Gastroesophageal sphincter (tissue), 3 donors: ENCODE results near the gene ZNF778.

Source experiments
- EP300 ChIP-seq: sonication (generic); formaldehyde crosslinking; IDR thresholded peaks from one replicate; pipeline ENCODE4 v1.6.1; 2017; ENCODE audit warnings: antibody characterized with exemption, mild to moderate bottlenecking
- TF ChIP-seq, protein P1 (sequence below), 4 experiments: fragments of 200-600 bp in 2 of 4; fragments of 450-650 bp in 2 of 4; sonication (generic) in 1 of 4; IDR thresholded peaks; one replicate each; pipeline ENCODE4 v1.5.1; 2017 to 2019; ENCODE audit warnings: antibody characterized with exemption in 4 of 4, mild to moderate bottlenecking in 2 of 4, moderate library complexity in 2 of 4

DNA sequence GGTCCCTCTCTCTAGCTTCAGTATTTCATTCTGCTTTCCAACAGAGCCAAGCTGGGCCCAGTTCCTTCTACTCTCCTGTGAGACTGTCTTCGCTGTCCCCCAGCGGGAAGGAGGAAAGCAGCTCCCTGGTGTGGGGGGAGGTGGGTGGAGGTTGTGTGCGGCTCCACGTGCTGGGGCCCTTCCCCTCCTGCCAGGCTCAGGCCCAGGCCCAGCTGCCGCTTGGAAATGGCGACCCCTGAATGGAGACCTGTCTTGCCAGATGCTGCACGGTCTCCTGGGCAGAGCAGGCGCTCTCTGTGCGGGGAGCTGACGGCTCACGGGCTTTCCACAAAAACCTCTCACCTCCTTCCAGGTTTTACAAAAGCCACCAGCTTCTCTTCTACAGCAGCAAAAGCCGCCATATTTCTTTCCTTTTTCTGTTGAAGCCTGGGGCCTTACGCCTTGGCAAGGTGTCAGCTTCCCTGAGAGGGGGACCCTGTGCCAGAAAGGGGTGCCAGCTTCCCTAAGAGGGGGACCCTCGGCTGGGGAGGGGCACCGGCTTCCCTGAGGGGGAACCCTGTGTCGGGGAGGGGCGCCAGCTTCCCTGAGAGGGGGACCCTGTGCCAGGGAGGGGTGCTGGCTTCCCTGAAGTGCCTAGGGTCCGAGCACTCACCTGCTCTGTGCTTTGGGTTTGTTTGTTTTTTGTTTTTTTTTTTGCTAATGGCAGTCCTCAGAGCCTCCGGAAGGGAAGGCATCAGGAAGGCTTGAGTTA lies 47.5 kb downstream of the ZNF778 start:
- TF ChIP-seq, protein P1, sequence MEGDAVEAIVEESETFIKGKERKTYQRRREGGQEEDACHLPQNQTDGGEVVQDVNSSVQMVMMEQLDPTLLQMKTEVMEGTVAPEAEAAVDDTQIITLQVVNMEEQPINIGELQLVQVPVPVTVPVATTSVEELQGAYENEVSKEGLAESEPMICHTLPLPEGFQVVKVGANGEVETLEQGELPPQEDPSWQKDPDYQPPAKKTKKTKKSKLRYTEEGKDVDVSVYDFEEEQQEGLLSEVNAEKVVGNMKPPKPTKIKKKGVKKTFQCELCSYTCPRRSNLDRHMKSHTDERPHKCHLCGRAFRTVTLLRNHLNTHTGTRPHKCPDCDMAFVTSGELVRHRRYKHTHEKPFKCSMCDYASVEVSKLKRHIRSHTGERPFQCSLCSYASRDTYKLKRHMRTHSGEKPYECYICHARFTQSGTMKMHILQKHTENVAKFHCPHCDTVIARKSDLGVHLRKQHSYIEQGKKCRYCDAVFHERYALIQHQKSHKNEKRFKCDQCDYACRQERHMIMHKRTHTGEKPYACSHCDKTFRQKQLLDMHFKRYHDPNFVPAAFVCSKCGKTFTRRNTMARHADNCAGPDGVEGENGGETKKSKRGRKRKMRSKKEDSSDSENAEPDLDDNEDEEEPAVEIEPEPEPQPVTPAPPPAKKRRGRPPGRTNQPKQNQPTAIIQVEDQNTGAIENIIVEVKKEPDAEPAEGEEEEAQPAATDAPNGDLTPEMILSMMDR (IDR thresholded peaks at IDR 0.05): no peak
- no peak for TF ChIP-seq EP300
